Suppressor macrophage treated with lipopolysaccharide for 1 hour (primary cell): Measurements from ENCODE around the gene ADAP2.
"Not testable (repeated sequence)": the region's sequence is repeated elsewhere in the genome, so short reads cannot be mapped to it uniquely, and the experiment has no call there.

ENCODE experiments used
- DNase-seq, 3 donors: peaks; one replicate each; pipeline ENCODE4 v3.0.0-alpha.2; 2020 to 2022

Gene ADAP2

DNA sequence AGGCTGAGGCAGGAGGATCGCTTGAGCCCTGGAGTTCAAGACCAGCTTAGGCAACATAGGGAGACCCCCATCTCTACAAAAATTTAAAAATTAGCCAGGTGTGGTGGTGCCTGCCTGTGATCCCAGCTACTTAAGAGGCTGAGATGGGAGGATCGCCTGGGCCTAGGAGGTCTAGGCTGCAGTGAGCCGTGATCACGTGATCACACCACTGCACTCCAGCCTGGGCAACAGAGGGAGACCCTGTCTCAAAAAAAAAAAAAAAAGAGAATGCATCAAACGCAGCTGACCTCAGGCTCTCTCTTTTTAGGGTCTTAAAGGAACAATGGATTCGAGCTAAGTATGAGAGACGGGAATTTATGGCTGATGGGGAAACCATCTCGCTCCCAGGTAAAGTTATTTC lies 9.8 kb downstream of the ADAP2 start:
- not testable (repeated sequence) for DNase-seq

DNA sequence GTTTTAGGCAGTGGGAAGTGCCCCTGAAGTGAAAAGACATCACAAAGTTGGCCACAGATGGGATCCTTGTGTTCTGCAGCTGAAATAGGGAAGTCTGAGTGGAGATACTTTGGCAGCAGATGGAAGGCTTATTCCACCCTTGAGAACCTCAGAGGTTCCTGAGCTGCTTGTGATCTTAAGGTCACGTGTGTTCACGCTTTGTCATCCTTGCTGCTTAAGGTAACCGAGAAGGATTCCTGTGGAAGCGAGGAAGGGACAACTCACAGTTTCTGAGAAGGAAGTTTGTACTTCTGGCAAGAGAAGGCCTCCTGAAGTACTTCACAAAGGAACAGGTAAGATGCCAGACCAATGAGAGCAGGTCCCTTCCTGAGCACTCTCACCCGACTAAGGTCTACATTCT lies 12.2 kb downstream of the ADAP2 start:
- peak in 2 of 3 donors; percentile 7 to 29 for DNase-seq

DNA sequence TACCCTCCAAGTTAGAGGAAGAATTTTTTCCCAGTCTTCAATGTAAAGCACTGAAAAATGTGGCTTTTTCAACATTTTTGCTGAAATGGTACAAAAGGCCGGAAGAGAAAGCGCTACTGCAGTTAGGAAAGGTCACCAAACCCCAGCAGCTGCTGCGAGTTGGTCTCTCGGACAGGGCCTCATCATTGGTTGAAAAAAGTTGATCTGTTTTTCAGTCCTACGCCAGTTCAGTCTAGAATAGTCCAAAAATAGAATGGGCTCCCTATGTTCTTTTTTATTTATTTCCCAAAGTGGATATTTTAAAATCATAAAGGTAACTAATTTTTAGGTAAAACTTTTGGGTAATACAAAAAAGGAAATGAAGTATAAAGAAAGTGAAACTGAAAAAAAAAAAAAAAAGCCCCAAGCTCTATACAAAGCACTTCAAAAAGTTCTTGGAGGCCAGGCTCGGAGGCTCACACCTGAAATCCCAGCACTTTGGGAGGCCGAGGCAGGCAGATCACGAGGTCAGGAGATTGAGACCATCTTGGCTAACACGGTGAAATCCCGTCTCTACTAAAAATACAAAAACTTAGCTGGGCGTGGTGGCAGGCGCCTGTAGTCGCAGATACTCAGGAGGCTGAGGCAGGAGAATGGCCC lies 17.4 kb downstream of the ADAP2 start:
- peak in 2 of 3 donors; percentile 31 to 40 for DNase-seq

DNA sequence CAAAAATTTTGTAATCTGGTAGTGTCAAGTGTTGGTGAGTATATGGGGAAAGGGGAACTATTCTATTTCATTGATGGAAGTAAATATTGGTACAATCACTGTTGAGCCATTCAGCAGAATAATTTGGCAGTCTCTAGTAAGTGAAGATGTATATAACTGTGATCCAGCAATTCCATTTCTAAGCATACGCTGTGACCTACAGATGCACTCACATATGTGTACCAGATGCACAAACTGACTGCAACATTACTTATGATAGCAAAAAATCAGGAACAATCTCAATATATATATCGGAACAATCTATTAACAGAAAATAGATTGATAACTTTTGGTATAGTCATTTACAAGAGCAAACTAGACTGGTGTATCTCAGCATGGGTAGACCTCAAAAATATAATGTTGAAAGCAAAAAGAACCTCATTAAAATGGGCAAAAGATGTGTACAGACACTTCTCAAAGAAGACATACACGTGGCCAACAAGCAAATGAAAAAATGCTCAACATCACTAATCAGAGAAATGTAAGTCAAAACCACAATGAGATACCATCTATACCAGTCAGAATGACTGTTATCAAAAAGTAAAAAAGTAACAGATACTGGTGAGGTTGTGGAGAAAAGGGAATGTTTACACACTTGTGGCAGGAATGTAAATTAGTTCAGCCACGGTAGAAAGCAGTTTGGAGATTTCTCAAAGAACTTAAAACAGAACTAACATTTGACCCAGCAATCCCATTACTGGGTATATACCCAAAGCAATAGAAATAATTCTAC lies 20.7 kb downstream of the ADAP2 start:
- DNase-seq, result no peak

DNA sequence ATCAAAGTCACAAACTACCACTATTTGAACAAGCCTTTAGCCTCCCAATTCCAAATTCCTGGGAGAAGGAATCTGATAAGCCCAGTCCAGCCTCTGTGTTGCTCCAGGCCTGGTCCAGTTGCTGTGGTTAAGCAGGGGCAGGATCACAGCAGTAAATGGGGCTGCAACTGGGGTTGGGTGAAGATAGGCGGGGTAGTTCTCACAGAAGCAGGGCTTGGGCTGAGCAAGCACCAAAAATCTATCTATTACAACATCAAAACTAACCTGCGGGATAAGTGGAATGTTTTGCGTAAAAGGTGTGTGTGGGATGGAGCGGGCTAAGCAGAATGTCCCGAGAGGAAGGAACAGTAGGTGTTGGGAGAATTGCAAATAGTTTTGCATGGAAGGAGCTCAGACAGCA lies 26.1 kb downstream of the ADAP2 start:
- no peak for DNase-seq

DNA sequence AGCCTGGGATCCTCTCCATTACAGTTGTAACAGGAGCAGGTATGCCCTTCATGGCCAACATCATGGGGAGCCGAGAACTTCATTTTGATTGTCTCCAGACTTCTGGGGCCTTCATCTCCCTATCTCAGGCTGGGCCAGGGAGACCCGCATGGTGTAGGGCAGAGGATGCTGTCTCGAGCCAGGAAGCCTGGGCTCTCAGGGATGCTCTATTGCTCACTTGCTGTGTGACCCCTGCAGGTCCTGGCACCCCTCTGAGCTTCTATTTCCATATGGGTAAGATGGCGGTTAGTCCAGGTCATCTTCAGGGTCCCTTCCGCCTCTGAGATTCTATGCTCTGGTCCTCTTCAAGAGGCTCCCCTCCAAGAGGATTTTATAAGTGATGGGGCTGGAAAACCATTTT lies 28.4 kb downstream of the ADAP2 start:
- no peak for DNase-seq

DNA sequence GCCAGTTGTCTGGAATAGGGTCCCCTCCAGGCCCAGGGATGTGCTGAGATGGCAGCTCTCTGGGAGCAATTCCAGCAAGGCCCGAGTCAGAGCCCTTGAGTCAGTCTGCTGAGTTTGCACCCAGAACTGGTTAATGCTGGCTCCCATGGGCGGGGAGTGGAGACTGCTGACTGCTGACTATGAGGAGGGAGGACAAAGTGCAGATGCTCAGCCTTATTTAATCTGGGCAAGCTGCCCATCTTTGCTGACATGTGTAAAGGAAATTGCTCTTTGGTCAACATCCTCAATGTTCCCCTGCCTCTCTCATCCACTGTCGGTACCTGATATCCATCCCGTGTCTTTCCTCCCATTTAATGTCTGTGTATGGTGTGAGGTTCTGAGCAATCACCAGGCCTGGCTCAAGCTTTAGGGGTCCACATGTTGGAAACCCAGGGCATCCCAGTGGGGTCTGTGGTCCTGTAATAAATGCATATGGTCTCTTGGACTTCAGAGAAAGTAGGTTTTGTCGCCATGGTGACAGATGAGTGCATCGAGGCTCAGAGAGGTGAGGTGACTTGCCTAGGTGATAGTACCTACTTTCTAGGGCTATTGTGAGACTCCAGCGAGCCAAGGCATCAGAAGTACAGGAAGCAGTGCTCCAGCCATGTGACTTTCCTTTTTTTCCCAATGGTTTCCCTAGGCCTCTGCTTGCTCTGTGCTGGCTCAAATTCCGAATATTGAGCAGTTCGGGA lies 29.1 kb downstream of the ADAP2 start:
- DNase-seq, result peak; percentile 87 to 89 (median 89)

DNA sequence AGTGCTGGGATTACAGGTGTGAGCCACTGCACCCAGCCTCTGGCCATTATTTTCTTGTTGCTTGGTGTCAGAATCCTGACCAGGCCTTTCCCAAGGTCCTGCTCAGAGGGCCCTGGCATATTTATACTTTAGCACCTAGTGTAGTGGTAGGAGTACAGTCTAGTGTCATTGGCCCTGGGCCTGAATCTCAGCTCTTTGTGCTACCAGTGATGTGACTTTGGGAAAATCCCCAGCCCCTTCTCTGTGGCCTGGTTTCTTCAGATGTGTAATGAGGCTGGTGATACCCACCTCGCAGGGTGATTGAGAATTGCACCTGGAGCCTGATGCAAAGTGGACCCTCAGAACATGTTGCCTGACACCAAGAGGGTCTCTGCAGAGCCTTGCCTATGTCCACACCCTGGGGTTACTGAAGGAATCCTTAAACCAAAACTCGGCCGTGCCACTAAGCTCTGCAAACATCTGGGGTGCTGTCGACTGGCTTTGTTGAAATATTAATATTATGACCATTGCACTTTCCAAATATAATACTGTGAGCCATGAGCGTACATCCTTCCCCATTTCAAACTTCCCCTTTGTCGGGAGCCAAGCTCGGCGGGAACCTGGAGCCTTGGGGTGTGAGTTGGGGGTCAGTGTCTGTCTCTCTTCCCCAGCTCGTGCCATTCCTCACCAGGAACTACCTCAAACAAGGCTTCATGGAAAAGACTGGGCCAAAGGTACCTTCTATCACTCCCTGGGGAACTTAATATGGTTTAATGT lies 31.1 kb downstream of the ADAP2 start:
- peak; percentile 77 to 82 (median 78) for DNase-seq

DNA sequence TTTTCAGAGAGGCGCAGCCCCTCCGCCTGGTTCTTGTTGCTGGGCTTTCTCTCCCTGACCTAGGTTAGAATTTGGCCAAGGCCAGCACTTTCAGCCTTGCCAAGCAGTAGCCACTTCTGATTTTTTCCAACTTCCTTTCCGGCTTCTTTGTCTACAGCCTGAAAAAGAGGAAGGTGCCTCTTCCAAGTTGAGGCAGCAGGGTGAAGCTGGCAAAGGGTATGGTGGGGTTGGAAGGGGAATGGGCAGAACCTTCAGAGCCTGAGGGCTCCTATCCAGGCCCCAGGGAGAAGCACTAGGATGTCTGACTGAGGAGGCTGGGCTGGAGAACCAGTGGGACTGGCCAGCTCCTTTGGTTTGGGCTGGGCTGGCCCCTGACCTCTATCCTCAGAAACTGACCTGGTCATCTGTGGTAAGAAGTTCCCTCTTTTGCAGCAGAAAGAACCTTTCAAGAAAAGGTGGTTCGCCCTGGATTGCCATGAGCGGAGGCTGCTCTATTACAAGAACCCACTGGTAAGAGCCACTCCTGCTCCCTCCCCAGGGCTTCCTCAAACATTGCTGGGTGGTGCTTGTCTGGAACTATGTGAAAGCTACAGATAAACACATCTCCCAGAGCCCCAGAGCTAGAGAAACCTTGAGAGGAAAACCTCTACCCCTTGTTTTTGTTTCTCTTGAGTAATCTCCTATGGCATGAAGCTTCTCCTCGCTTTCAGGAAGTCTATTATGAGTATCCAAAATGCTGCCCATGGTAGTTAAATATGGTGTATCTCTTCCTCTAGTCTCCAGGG lies 32.5 kb downstream of the ADAP2 start:
- DNase-seq, result peak; percentile 78 to 89 (median 82)

DNA sequence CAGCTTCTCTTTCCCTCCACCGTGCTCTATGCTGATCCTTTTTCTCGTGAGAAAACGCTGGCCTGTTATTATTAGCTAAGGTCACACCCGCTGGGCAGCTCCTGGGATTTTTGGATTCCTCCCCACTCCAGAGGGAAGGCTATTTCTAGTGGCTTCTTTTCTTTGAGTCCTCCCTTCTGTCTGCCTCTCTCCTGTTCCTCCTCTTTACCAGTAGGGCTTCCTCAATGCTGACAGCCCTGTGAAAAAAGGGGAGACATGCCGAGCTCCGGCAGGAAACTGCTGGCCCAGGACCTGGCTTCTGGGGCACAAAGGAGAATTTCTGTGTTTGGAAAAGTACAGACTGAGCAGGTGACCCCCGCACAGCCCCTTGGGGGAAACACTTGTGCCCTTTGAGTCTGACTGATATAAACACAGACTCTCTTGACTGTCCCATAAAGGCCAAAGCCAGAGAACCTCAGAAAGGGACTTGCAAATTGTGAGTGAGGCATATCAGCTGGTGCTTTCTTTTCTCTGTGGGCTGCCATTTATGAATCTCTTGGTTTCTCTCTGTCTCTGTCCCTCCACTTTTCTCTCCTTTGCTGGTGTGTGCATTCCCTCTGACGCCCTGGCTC lies 35.1 kb downstream of the ADAP2 start:
- peak in 1 of 3 donors; percentile 49 for DNase-seq

DNA sequence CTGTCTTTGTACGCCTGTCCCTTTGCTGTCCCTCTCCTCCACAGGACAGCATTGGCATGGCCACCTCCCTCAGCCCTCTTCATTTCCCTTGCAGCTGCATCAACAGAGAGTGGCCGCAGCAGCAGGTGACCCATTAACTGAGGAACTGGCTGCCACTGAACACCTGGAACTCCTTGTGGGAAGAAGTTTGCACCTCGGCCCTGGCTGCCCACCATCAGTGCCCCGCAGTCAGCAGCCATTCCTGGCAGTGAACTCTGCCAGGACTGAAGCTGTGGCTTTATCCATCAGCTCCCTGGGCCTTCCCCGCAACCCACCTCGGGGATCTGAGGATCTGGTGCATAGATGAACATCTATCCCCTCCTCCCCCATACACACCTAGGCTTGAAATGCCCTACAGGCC lies 36.0 kb downstream of the ADAP2 start:
- DNase-seq, result no peak

DNA sequence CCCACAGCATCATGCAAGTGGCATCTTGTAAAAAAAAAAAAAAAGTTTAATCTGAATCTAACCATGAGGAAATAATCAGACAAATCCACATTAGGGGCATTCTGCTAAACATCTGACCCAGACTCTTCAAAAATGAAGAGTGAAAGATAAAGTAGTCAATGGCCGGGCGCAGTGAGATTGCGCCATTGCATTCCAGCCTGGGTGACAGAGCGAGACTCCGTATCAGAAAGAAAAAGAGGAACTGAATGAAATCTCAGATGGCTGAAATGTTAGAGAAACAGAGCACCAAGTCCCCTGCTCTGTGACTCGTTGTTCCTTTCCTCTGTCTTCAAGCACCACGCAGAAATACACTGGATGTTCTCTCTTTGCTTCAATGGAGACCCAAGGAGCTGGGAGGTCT lies 36.4 kb downstream of the ADAP2 start:
- DNase-seq, result peak; percentile 78 to 87 (median 82)

DNA sequence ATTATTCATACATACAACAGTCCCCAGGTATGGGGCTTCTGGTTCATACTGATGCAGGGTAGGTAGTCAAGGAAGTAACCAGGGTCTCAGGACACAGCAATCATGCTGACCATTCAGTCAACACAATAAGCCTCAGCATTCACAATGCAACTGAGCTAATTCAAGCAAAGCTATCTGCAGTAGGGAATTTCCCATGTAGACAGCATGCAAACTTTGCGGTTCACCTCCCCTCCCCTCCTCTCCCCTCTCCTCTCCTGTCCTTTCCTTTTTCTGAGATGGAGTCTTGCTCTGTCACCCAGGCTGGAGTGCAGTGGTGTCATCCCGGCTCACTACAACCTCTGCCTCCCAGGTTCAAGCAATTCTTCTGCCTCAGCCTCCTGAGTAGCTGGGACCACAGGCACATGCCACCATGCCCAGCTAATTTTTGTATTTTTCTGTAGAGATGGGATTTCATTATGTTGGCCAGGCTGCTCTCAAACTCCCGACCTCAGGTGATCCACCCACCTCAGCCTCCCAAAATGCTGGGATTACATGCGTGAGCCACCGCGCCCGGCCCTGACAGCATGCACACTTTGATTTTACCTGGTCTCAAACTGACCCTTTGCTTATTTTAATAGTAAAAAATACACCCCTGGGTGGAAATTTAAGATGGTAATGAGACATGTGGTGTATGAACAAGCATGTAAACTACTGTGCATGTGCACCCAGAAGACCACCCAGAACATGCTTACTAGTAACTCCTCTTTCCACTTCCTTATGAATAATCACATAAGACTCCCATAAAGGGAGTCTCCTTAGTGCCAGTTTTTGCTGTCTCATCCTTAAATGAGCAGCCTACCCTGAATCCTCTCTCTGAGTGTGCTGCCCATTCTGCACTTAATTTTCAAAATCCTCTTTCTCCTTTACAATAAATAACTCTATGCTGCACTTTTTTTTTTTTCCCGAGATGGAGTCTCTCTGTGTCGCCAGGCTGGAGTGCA lies 39.8 kb downstream of the ADAP2 start:
- peak; percentile 83 to 93 (median 87) for DNase-seq

DNA sequence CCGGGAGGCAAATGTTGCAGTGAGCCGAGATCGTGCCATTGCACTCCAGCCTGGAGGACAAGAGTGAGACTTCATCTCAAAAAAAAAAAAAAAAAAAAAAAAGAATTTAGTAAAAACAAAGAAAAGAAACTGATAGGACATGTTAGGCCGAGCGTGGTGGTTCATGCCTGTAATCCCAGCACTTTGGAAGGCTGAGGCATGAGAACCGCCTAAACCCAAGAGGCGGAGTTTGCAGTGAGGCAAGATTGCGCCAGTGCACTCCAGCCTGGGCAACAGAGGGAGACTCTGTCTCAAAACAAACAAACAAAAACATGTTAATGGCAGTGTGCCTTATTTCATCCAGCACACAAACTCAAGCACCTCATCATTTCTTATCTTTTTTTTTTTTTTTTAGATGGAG lies 42.6 kb downstream of the ADAP2 start:
- DNase-seq, result peak in 1 of 3 donors; percentile 42

DNA sequence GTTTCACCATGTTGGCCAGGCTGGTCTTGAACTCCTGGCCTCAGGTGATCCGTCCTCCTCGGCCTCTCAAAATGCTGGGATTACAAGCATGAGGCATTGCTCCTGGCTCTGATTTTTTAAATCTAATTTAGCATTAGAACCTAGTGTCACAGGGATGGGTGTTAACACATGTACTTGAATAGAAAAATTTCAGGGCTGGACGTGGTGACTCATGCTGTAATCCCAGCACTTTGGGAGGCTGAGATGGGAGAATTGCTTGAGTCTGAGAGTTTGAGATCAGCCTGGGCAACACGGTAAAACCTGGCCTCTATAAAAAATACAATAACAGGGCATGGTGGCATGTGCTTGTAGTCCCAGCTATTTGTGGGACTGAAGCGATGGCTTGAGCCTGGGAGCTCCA lies 43.1 kb downstream of the ADAP2 start:
- peak; percentile 46 to 63 (median 54) for DNase-seq

DNA sequence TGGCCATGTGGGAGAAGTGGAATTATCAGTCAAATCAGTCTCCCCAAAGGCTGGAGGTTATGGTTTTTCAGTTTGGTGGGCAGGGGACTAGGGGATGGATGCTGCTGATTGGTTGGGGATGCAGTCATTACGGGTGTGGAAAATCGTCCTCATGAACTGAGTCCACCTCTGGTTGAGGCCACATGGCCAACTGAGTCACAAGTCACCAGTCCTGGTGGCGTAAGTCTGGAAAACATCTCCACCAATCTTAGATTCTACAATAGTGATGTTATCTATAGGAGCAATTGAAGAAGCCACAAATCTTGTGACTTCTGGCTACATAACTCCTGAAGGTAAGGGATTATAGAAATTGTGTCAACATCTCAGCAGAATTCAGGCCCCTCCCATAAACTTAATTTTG lies 43.9 kb downstream of the ADAP2 start:
- DNase-seq, result peak; percentile 70 to 88 (median 80)

DNA sequence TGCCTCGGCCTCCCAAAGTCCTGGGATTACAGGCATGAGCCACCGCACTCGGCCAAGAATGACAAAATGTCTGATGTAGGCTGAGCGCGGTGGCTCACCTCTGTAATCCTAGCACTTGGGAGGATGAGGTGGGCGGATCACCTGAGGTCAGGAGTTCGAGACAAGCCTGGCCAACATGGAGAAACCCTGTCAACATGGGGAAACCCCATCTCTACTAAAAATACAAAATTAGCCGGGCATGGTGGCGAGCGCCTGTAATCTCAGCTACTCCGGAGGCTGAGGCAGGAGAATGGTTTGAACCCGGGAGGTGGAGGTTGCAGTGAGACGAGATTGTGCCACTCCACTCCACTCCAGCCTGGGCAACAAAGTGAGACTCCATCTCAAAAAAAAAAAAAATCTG lies 46.2 kb downstream of the ADAP2 start:
- DNase-seq, result peak in 1 of 3 donors; percentile 25

DNA sequence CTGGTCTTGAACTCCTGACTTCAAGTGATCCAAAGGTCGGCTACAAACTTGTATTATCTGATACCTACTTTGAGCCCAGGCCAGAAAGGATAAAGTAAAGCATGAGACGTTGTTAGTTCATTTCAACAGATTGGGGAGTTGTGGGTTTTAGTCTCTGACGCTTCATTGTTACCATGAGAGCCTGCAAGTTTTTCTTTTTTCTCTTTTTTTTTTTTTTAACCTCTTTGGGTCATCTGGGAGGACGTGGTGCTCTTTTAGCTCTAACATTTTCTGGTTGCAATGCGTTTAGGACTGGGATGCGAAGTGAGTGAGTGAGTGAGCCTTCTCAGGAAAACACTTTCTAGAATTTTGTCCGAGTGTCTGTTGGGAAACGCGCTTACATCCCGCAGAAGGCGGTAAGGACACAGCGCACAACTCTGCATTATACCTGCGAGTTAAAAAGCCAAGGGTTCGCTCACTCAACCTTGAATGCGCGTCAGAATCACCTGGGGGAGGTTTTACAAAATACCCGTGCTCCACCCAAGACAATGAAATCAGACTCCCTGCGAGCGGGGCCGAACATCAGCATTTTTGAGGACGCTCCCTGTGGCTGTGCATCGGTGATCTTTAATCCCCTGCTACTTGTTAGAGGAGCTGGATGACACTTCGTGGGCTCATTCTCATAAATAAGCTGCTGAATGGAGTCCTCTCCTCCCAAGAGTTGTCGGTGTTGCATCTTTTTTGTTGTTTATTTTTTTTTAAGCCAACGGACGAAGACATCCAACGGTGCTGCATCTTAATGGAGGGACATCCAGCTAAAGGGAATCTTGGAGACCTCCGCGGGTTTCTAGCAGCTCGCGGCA lies 48.5 kb downstream of the ADAP2 start:
- DNase-seq, result peak in 2 of 3 donors; percentile 41 to 47

DNA sequence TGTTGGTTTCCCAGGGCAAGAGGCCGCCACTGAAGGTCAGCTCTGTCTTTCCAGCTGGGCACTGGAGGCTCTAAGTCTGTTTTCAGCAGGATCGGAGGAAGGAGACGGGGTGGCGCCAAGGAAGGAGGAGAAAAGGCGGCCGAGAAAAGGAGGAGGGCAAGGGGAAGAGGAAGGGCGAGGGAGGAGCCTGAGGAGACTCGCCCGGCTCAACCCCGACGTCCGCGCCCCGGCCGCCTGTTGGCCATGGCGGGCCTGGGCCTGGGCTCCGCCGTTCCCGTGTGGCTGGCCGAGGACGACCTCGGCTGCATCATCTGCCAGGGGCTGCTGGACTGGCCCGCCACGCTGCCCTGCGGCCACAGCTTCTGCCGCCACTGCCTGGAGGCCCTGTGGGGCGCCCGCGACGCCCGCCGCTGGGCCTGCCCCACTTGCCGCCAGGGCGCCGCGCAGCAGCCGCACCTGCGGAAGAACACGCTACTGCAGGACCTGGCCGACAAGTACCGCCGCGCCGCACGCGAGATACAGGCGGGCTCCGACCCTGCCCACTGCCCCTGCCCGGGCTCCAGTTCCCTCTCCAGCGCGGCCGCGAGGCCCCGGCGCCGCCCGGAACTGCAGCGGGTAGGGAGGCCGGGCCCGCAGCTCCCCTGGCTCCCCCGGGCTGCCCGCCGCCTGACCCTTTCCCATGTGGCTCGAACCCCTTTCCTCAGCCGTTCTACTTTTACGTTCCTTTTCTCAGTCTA lies 49.3 kb downstream of the ADAP2 start, which contains the start of gene RNF135:
RNF135 (plus strand) TSS at position 209 of the 737 bp plus-strand sequence; CDS start at position 244, 35 bp downstream.
- peak; percentile 82 to 92 (median 85) for DNase-seq
